HL-60/S4 (cell line): ENCODE results near the gene ADTRP.

Source experiments
- in situ Hi-C: fragments of 300-500 bp; cut with MboI; formaldehyde crosslinking; loops from 2 replicates; pipeline ENCODE4 v1.14.3; 2022; ENCODE audit warnings: low sequenced_read_pairs

The ADTRP gene

DNA sequence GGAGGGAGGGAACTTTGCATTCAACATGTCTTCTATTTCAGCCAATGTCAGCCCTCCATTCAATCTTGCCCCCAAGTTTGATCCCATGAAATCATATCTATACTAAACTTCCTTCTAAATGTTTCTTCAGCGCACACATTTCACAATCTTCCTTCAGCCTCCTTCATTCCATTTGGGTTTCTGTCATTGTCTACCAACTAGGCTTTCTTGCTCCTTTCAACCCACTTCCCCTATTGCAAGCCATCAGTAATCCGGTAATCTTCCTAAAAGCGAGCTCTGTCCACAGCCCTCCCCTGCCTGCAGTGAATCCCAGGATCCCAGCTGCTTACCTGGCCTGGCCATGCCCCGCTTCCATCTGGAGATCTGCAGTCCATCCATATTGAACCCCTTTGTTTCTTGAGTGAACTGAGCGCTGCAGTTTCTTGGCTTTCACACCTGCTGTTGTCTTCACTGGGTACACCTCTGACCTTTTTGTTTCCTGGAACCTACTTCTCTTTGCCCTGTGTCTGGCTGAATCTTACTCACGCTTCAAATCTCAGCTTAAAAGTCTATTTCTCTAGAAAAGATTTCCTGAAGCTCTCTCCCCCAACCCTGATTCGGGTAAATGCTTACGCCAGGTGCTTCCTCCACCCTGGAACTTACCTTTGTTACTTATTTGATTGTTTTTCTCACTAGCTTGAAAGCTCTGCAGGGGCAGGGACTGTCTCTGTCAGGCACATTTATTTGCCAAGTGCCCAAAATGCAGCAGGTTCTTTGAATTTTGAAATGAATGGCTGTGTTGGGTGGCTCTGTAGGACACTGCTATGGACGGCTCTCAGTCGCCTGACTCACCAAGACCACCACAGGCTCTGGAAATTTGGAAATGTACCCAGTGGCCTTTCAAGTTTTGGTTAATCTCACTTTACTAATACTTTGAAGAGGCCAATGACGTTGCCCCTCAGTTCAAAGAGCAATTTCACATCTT lies 50.3 kb downstream of the ADTRP start:
- in situ Hi-C loops, result no loop called here

DNA sequence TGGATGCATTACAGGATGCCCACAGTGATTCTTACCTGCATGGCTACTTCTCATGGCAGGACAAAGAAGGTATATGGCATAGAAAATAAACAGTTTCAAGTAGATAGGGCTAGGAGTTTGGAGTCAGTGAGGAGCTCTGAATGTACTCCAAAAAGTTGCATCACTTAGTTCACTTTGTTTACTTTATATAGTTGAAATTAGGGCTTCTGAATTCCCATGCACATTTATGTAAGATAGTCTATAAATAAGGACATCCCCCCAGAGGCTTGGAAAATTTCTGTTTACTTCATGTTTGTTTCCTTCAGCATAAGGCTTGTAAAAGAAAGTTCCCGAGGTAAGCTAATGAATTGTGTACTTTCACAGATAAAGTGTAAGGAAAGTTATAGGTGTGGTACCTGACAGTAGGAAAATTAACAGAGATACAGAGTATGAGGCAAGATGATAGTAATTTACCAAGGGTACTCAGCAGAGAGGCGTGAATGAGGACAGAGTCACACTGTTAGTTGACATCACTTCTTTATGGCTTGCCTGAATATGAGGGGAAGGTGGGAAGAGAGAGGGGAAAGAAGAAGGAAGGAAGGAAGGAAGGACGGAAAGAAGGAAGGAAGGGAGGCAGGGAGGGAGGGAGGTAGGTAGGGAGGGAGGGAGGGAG lies 51.1 kb downstream of the ADTRP start:
- in situ Hi-C loops, result no loop called here

DNA sequence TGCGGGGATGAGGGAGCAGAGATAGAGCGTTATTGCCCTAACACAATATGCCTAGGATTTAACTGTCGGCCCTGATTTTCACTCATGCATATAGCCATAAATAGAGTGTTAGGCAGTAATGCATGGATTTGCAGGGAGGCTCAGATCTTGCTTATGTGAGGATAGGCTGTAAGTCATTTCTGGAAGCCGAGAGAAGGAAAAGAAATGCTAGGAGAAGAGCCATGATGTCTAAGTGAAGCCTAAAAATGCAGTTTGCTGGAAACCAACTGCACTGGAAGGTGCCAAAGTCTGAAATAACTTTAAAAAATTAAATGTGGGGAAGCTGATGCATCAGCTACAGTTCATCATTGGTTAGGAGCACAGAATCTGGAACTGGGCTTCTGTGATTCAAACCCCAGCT lies 54.3 kb downstream of the ADTRP start:
- in situ Hi-C loops, result no loop called here

DNA sequence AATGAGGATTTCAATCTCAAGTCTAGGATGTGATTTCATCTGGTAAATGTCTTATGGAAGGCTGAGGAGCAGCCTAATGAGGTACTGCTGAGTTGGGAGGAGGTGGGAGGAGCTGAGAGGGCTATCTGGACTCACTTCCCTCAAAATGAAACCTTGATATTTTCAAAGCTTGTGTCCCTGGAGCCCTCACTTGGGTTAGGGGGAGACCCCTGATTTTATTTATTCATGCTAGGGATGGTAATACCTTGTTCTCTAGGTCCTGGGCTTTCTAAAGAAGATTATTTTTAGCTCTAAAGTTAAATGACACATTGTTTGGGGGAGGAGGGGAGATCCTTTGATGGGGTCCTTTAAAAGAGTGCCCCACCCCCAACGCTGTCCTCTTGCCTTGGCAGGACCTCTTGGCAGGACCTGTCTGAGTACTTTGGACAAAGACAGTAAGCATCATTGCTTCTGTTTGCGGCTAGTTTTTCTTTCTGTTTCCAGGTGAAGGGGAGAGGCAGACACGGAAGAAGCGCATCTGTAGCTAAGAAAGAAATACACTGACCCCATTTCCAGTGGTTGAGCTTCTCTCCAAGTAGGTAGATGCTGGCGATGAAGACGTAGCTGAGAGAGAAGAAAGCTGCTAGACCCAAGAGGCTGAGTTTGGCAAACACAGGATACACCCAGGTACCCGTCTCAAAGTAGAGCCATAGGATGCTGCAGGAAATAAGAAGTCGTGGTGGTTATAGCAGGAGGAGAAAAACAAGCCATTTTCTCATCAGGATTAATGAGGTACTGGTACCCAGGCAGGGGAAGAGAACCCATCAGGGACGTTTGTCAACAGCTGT lies 55.6 kb downstream of the ADTRP start:
- in situ Hi-C loops, result no loop called here

DNA sequence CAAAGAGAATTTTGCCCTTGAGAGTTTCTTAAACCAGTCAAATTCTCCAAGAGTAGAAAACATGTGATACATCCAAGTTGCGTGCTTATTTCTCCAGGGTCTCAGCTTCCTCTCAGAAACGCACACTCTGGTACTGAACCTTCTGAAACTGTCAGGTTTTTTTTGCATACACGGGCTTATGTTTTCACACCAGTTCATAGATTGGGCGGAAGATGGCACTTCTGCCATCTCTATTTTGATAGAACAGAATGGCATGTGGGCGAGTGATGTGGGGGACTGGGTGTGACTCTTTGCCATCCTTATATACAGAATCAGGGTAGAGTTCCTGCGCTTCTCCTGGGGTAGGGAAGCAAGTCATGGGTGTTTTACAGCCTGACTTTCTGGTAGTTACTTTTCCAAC lies 56.4 kb downstream of the ADTRP start:
- in situ Hi-C loops, result no loop called here

DNA sequence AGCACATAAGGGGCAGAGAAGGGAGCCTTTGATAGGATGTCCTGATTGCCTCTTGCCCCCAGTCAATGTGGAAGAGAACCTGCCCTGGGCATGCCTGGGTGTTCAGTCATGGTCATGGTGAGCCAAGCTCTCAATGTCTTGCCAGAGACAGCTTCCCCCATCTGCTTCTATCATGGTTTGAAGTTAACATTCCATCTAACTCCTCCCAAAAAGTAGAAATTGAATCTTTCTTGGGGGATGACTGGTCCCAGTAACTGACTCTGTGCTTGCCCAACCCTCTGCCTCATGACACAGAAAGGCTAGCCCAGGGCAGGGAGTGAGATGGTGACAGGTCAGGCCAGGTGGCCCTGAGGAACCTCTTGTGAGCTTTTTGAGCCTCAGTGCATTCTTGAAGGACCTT lies 60.1 kb downstream of the ADTRP start:
- in situ Hi-C loops, result no loop called here

DNA sequence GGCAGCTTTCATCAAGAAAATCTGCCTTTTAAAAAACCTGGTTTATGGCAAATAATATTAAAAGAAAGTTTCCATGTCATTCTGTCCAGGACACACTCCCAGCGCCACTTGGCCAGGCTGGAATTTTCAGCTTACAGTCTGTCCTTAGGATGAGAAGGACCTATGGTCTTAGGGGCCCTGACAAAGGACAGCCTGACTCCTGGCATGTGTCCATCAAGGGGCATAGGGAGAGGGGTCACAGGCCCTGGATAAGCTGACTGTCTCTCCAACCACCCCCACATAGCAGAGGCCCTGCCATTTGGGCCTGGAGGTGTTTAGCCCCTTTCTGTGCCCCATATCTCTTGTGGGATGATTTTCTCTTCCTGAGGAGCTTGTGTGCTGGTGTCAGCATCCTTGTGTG lies 60.6 kb downstream of the ADTRP start:
- in situ Hi-C loops, result no loop called here

DNA sequence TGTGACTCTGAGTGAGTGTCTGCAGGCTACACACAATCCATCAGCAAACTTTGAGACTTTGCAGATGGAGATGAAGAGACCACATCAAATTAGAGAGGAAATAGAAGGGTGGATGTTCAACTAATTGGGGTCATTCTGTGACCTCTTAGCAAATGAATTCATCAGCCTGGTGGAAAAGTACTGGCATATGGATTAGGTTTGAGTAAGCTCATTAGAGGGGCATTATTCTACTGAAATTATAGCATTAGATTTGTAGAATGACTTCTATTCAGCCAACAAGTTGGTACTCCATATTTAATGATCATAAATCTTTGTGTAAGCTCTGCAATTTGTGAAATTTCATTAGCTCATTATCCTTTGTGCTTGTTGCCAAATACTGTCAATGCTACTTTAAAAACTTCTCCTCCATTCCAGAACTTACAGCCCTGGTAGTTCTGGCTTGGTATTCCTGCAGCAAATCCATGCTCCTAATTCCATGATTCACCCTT lies 63.8 kb downstream of the ADTRP start:
- in situ Hi-C loops, result no loop called here

DNA sequence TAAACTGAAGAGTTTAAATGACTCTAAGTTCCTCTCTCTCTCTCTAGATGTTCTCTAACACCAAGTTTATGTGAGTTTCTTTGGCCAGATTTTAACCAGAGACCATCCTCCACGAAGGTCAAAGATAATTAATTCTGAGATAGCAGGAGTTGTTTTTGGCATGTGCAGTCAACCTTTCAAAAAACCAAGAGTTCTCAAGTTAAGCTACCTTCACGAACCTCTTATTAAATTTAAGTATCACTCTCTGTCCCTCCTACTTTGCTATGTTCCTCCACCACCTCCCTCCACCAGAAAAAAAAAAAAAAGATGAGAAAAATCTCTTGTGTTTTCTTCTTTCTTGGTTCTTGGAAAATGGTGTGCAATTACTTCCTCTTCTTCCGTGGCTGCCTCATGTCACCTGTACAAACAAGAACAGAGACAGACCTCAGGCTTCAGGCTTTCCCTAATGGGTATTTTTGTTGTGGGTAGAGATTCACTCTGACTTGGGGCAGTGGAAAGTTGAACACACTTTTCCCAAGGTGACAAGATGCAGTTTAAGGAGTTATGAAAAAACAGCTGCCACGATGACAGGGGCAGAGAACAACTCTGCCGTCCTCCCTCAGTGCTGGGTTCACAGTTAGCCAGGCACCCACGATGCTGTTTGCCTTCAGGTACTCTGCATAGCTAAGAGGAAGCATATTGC lies 64.3 kb downstream of the ADTRP start:
- in situ Hi-C loops, result no loop called here

DNA sequence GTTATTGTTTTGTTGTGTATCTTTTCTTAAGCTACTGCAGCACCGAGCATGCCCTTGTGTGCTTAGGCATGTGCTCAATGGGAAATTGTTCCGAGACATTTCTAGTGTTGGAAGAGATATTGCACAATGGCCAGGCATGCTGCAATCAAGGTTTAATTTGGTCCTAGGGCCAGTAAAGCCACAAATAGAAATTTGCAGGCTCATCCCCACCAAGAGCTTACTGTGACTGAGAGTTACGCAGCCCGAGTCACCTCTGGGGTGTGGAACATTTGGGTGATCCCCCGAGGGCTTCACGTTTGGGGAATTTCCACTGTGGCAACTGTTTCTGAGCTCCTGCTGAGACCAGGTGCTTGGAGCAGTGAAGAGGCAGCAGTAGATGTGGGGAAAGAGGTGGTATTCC lies 65.8 kb downstream of the ADTRP start:
- in situ Hi-C loops, result no loop called here

DNA sequence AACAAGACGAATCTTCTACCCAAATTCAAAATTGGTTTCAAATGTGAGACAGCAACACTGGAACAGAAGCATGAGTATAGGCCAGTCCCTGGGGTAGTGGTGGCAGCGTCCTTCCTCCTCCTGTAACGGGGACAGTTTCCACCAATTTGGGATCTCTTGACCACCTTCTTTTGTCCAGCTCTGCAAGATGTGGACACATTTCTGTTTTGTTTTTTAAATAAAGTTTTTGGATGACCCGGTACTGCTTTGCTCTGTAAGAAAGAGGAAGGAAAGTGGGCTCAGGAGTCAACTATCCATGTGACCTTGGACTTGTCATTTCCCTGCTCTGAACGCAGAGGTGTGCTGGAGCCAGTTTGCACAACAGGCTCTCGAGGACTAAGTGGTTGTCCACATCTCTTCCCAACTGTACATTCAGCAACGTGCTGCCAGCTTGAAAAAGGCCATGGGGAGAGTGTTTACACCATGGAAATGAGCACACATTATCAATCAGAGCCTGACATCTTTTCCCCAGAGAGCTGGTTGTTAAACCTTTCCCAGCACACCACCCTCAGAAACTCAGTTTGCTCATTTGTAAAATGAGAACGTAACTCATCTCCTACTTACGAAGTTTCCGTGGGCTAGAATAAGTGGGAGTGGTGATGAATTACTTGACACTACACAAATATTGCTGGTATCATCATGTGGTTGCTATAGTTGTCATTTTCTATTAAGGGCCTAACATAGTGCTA lies 66.5 kb downstream of the ADTRP start:
- in situ Hi-C loops, result no loop called here

DNA sequence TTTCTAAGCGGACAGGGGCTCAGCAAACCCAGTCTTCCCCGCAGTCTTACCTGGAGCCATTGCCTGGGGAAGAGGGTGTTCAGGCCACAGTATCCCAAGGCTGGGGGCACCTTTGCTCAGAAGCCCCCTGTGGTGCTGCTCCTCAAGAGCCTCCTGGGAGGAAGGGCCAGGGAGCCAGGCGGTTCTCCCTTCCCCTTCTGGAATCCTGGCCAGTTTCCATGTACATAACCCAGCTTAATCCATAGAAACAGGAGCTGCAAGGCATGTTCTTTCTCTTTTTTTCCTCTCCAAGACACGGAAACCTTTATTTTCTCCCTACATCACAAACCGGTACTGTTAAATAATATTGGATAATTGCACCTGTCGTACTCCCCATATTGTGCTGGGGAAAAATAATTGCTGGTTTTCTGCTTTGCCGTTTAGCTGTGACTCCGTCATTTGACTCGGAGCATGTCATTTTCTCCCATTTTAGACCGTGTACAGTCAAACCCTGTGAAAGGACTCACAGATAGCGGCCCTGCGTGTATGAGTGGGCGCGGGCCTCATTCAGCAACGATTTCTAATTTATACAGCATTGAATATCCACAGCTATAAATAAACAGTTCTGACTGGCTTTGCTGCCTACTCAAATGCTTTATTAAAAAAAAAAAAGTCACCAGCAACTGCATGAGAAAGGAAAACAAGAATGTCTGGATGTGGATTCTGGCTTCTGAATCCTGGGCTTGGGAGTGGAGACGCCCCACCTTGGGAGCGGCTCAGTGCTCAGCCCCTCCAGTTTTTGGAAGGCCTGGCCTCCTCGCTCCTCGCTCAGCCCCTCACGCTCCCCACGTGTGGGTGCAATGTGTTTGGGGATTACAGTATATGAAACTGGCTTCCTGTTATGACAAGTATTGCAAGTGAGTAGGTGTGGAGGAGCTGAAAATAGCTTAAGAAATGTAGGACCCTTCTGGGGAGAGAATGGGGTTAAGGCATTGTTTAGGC lies 67.3 kb downstream of the ADTRP start:
- in situ Hi-C loops, result no loop called here

DNA sequence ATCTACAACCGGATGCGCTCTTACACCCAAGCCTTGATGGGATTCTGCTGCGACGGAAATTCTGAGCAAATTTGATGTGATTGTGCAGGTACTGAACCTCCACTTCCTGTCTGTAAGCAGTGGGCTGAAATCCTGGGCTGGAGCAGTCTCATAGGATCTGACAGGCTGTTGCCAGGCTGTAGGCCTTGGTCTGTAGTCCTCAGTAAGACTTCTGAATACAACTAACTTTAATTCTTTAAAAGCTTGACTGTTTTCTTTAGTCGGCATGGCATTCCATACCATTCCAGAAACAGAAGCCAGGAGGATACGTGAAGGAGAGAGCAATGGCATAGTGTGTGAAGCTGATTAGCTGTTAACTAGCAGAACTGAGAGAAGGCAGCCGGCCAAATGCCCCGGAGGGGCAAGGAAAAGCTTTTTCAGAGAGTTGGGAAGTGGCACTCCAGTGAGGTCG lies 68.3 kb downstream of the ADTRP start:
- in situ Hi-C loops, result no loop called here

DNA sequence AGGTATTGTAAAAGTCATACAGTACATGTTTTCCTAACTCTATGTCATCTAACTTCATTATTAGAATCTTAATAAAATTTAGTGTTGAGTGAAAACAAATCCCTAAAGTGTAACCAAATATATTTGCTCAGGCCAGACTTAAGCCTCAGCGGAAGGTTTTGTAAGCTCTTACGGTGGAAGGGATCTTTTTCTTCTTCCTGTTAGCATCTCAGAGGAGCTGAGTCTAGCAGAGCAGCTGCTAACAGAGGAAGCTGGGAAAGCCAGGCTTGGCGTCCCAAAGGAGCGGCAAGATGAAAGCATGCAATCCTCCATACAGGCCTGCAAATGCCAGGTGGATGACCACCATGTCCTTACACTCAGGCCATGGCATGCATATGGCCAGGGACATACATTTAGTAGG lies 72.4 kb downstream of the ADTRP start:
- in situ Hi-C loops, result no loop called here

DNA sequence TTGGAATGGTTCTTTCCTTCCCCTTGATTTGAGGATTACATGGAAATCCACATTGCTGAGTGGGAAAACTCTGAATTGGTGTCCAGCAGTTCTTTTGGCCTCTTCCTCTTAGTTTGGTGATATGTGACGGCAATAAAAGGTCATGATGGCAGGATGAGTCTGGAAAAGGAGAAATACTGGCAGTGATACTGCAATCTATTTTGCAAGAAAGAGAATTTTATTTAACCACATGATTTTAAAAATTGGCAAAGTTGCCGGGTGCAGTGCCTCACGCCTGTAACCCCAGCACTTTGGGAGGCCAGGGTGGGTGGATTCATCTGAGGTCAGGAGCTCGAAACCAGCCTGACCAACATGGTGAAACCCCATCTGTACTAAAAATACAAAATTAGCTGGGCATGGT lies 73.1 kb downstream of the ADTRP start:
- in situ Hi-C loops, result no loop called here

DNA sequence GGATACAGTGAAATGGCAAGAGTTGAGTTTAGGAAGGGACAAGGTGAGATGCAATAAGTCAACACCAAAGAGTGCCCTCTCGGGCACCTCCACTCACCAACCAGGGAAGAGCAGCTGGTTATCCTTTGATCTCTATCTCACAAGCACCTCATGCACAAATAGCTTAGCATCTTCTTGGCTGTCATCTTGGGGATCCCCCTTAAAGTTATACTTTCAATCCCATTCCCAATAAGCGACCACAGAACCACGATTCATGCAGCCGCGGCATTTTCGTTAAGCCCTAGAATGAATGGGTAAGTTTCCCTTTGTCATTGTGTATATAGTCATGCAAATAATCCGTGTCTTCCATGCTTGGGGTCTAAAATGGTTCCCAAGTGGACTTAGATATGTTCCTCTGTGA lies 73.5 kb downstream of the ADTRP start:
- in situ Hi-C loops, result no loop called here

DNA sequence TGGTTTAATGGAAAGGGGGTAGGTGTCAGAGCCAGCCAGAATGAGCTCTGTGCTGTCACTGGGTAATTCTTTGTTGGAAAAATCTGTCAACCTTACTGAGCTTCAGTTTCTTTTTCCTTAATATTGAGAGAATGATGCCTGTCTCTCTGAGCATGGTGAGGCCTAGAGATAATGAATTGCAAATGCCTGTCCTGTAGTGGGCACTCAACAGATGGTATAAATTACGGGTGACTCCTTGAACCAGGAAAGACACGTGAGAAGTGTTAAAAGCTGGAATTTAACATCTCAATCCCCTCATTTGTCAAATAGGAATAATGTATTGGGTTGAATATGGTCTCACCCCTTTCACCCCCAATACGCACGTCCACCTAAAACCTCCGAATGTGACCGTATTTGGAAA lies 74.9 kb downstream of the ADTRP start:
- in situ Hi-C loops, result no loop called here

DNA sequence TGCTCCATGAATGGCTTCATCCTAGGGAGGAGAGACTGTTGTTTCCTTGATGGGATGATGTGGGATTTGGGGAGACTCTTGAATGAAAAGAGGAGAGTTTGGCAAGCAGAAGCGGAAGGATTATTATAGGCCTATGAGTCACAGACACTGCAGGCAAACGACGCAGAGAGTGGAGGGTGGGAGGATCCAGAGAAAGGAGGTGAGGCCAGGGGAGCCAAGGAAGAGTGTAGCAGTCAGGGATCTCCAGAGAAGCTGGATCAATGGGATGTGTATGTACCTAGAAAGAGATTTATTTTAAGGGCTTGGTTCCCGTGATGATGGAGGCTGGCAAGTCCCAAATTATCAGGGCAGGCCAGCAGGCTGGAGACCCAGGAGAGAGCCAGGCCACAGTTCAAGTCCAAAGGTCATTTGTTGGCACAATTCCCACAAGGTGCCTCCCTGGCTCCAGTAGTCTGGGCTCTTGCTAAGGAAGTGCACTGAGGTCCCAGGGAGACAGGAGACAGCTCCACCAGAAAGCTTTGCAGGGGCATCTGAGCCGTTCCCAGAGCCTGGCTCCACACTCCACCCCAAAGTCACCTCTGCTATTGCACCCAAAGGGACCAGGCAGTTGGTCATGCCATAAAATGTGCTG lies 76.0 kb downstream of the ADTRP start:
- in situ Hi-C loops, result no loop called here
